Stomach smooth muscle (tissue), 2 donors: Measurements from ENCODE around the gene SPRED2.
A peak's percentile ranks its signal among the peaks of the same experiment; 100 is the strongest.

Experiments used
- H3K27ac ChIP-seq: one replicate; pipeline ENCODE4 v1.7.0; 2013; ENCODE audit warnings: mild to moderate bottlenecking, low read length, inconsistent platforms
- H3K27me3 ChIP-seq, 2 donors: one replicate each; pipeline ENCODE4 v1.7.0; 2013; ENCODE audit warnings: low read length in 2 of 2; ENCODE audit not compliant: insufficient read depth in 2 of 2, control insufficient read depth in 1 of 2
- H3K36me3 ChIP-seq, 2 donors: one replicate each; pipeline ENCODE4 v1.7.0; 2013; ENCODE audit warnings: low read length in 2 of 2; ENCODE audit not compliant: control insufficient read depth in 2 of 2, insufficient read depth in 2 of 2
- H3K4me1 ChIP-seq: one replicate; pipeline ENCODE4 v1.7.0; 2013; ENCODE audit warnings: low read length; ENCODE audit not compliant: control insufficient read depth, insufficient read depth
- H3K4me3 ChIP-seq, 2 donors: one replicate each; pipeline ENCODE4 v1.7.0; 2013; ENCODE audit warnings: low read length in 2 of 2
- H3K9ac ChIP-seq, 2 donors: one replicate each; pipeline ENCODE4 v1.7.0; 2013; ENCODE audit warnings: low read length in 2 of 2, mild to moderate bottlenecking in 1 of 2
- H3K9me3 ChIP-seq, 2 donors: one replicate each; pipeline ENCODE4 v1.7.0; 2013; ENCODE audit warnings: low read length in 2 of 2; ENCODE audit not compliant: control insufficient read depth in 2 of 2
- donor health status: healthy.
- donor health status: Pancreatic carcinoma.

The SPRED2 gene

GRCh38 chr2:65293376-65293775 lies 139.0 kb downstream of the SPRED2 start:
- Histone ChIP-seq H3K9ac (no peak overlapping the region), H3K36me3 (no peaks in the 10 kb centered on the region), H3K27me3 (no peaks in the 10 kb centered on the region), H3K27ac (no peak overlapping the region), H3K9me3 (no peaks in the 10 kb centered on the region), H3K4me1 (no peaks in the 10 kb centered on the region), H3K4me3 (no peak overlapping the region)

GRCh38 chr2:65292461-65293011 lies 139.9 kb downstream of the SPRED2 start:
- Histone ChIP-seq H3K36me3 (no peaks in the 10 kb centered on the region), H3K9ac (no peak overlapping the region), H3K4me1 (no peaks in the 10 kb centered on the region), H3K9me3 (no peaks in the 10 kb centered on the region), H3K27ac (no peak overlapping the region), H3K4me3 (peak overlapping the region in 1 of 2 donors; percentile 15), H3K27me3 (no peaks in the 10 kb centered on the region)

GRCh38 chr2:65292106-65292400 lies 140.3 kb downstream of the SPRED2 start:
- Histone ChIP-seq H3K9ac (no peak overlapping the region), H3K4me1 (no peaks in the 10 kb centered on the region), H3K9me3 (no peaks in the 10 kb centered on the region), H3K27ac (no peak overlapping the region), H3K27me3 (no peaks in the 10 kb centered on the region), H3K4me3 (peak overlapping the region in 1 of 2 donors; percentile 15), H3K36me3 (no peaks in the 10 kb centered on the region)

DNA sequence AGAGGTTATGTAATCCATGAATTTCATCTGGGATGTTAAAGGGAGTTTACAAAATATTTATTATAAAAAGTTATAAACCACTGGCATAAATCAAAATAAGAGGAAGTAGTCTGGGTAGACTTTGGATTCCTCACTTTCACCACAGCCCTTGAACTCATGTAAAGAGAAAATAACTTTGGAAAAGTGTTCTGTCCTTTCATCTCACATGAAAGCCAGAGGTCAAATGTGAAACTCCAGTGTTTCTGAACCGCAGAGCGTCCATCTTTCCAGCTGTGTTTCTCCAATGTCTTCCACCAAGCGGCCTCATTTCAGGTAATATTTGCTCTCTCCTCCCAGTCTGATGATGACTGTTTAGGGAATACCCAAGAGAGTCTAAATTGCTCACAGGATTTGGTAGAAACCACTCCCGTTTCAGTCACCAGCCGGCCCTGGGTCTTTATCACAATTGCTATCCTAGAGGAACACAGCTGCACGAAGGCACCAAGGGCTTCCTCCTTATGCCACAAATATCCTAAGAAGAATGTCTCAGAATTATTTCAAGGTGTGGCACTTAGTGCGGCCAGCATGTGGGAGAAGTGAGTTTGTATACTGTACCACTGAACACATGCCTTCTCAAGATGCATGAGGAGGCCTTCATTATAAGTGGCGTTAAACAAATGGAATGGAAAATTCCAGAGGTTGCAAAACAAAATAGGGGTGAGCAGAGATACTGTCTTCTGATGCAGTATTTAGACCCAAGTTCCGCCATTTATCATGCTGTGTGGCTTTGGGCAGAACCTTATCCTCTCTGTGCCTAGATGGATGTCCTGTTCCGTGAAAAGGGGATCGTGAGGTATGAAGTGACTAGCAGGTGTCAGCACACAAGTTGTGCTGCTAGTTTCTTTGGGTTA lies 140.9 kb downstream of the SPRED2 start:
- Histone ChIP-seq H3K27ac (no peak overlapping the region), H3K9me3 (no peaks in the 10 kb centered on the region), H3K4me1 (no peaks in the 10 kb centered on the region), H3K36me3 (no peaks in the 10 kb centered on the region), H3K4me3 (no peak overlapping the region), H3K9ac (no peak overlapping the region), H3K27me3 (no peaks in the 10 kb centered on the region)

DNA sequence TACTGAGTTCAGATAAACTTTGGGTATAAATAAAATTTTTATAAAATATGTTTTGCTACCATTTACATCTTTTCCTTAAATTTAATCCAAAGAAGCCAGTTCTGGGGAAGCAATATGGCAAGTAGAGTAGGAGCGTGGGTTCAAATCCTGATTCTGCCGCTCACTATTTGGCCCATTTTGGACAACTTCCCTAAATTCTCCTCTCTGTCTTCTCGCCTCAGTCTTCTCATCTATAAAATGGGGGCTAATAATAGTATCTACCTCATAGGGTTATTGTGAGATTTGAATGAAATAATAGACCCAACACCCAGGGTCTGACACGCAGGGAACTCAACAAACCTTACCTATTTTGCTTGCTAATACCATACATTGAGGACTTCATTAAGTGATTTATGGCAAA lies 145.0 kb downstream of the SPRED2 start:
- Histone ChIP-seq H3K27me3 (no peaks in the 10 kb centered on the region), H3K4me3 (no peak overlapping the region), H3K4me1 (no peaks in the 10 kb centered on the region), H3K9me3 (no peaks in the 10 kb centered on the region), H3K9ac (no peak overlapping the region), H3K36me3 (no peaks in the 10 kb centered on the region), H3K27ac (no peak overlapping the region)

GRCh38 chr2:65282477-65283053 lies 149.8 kb downstream of the SPRED2 start:
- Histone ChIP-seq H3K4me3 (no peak overlapping the region), H3K27ac (no peak overlapping the region), H3K9ac (no peak overlapping the region), H3K9me3 (no peaks in the 10 kb centered on the region), H3K36me3 (no peaks in the 10 kb centered on the region), H3K4me1 (no peaks in the 10 kb centered on the region), H3K27me3 (no peaks in the 10 kb centered on the region)

- no peaks in the 10 kb centered on the region for H3K4me1 ChIP-seq
- H3K9ac ChIP-seq: no peak overlapping the region
- H3K9me3 ChIP-seq: no peaks in the 10 kb centered on the region
- H3K36me3 ChIP-seq: no peaks in the 10 kb centered on the region
- no peak overlapping the region for H3K27ac ChIP-seq
- no peak overlapping the region for H3K4me3 ChIP-seq
- no peaks in the 10 kb centered on the region for H3K27me3 ChIP-seq
Observed at GRCh38 chr2:65281627-65282351, 150.6 kb downstream of the SPRED2 start.

DNA sequence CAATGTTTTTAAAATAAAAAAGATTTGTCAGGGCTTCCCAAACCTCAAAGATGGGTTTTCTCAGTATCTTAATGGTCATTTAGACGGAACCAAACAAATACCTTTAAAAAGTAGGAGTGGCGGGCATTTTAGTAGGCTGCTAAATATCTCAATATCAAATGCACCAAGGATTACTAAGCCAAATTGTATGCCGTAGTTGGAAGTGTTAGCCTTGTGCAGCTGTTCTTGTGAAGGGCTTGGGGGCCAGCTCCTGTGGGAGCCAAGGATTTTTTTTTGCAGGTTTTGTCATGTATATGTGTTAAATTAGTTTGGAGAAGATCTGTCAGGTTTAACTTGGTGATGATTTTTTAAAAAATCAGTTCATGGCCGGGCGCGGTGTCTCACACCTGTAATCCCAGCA lies 152.6 kb downstream of the SPRED2 start:
- no peaks in the 10 kb centered on the region for H3K27me3 ChIP-seq
- no peak overlapping the region for H3K9ac ChIP-seq
- no peak overlapping the region for H3K4me3 ChIP-seq
- H3K9me3 ChIP-seq: no peaks in the 10 kb centered on the region
- H3K4me1 ChIP-seq: peaks cover 5% of the 10 kb centered on the region
- H3K36me3 ChIP-seq: no peaks in the 10 kb centered on the region
- H3K27ac ChIP-seq: no peak overlapping the region

- Histone ChIP-seq H3K4me1 (peaks cover 5% of the 10 kb centered on the region), H3K4me3 (no peak overlapping the region)
Observed at GRCh38 chr2:65278531-65278981, 153.8 kb downstream of the SPRED2 start.

GRCh38 chr2:65277791-65278483 lies 154.5 kb downstream of the SPRED2 start:
- Histone ChIP-seq H3K9ac (no peak overlapping the region), H3K4me3 (no peak overlapping the region), H3K27ac (no peak overlapping the region), H3K9me3 (no peaks in the 10 kb centered on the region), H3K4me1 (peaks cover 5% of the 10 kb centered on the region), H3K36me3 (peaks cover 1 to 2% of the 10 kb centered on the region in 2 donors), H3K27me3 (no peaks in the 10 kb centered on the region)

More at GRCh38 chr2:65278531-65278981, 153.8 kb downstream of the SPRED2 start:
- H3K9ac ChIP-seq: no peak overlapping the region
- H3K36me3 ChIP-seq: no peaks in the 10 kb centered on the region
- H3K27me3 ChIP-seq: no peaks in the 10 kb centered on the region
- H3K27ac ChIP-seq: no peak overlapping the region
- H3K9me3 ChIP-seq: no peaks in the 10 kb centered on the region
